ENCODE data around the gene CTAG1B.
"Not testable (repeated sequence)": the region's sequence is repeated elsewhere in the genome, so short reads cannot be mapped to it uniquely, and the experiment has no call there.

The CTAG1B gene

GRCh38 chrX:154619182-154619581 lies at the start of gene CTAG1B:
CTAG1B (minus strand) TSS chrX:154619282; CDS start chrX:154619218, 64 bp downstream.
- H2AFZ ChIP-seq (ENCODE audit: low read length, unreplicated experiment); H3K36me3 ChIP-seq (ENCODE audit: insufficient read depth, low read length); H3K27me3 ChIP-seq (ENCODE audit: insufficient read depth, low read length); H3K79me2 ChIP-seq (ENCODE audit: control insufficient read depth, insufficient read depth, low read length, unreplicated experiment); H3K4me1 ChIP-seq (ENCODE audit: control insufficient read depth, insufficient read depth, low read length, unreplicated experiment); H3K4me3 ChIP-seq (ENCODE audit: low read depth, low read length); H3K27ac ChIP-seq (ENCODE audit: low read depth, low read length): not testable (repeated sequence)

DNA sequence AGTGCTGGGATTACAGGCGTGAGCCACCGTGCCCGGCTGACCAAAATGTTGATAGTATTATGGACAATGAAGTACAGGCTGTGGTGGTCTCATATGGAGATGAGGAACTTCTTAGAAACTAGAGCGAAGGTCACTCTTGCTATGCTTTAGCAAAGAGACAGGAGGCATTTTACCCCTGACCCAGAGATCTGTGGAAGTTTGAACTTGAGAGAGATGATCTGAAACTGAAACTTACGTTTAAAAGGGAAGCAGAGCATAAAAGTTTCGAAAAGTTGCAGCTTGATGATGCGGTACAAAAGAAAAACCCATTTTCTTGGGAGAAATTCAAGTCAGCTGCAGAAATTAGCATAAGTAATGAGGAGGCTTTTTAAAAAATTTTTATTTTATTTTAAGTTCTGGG lies 42.8 kb upstream of the CTAG1B start:
- no peaks in the 10 kb centered on the region; the same call in 1 of the 2 replicates for H3K27me3 ChIP-seq (ENCODE audit: insufficient read depth, low read length)
- no peaks in the 10 kb centered on the region for H3K4me1 ChIP-seq (ENCODE audit: control insufficient read depth, insufficient read depth, low read length, unreplicated experiment)
- H3K79me2 ChIP-seq (ENCODE audit: control insufficient read depth, insufficient read depth, low read length, unreplicated experiment): no peaks in the 10 kb centered on the region
- no peaks in the 10 kb centered on the region for H3K36me3 ChIP-seq (ENCODE audit: insufficient read depth, low read length)
- H3K27ac ChIP-seq (ENCODE audit: low read depth, low read length): no peak overlapping the region
- H2AFZ ChIP-seq (ENCODE audit: low read length, unreplicated experiment): no peak overlapping the region
- no peak overlapping the region for H3K4me3 ChIP-seq (ENCODE audit: low read depth, low read length)

DNA sequence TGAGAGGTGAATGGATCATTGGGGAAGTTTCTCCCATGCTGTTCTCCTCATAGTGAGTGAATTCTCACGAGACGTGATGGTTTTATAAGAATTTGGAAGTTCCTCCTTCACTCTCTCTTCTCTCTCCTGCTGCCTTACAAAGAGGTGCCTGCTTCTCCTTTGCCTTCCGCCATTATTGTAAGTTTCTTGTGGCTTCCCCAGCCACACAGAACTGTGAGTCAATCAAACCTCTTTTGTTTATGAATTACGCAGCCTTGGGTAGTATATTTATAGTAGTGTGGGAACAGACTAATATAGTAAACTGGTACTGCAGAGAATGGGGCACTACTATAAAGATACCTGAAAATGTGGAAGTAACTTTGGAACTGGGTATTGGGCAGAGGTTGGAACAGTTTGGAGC lies 42.1 kb upstream of the CTAG1B start:
- no peak overlapping the region for H2AFZ ChIP-seq (ENCODE audit: low read length, unreplicated experiment)
- no peaks in the 10 kb centered on the region for H3K36me3 ChIP-seq (ENCODE audit: insufficient read depth, low read length)
- no peak overlapping the region for H3K4me3 ChIP-seq (ENCODE audit: low read depth, low read length)
- H3K27me3 ChIP-seq (ENCODE audit: insufficient read depth, low read length): no peaks in the 10 kb centered on the region; the same call in 1 of the 2 replicates
- H3K4me1 ChIP-seq (ENCODE audit: control insufficient read depth, insufficient read depth, low read length, unreplicated experiment): no peaks in the 10 kb centered on the region
- no peaks in the 10 kb centered on the region for H3K79me2 ChIP-seq (ENCODE audit: control insufficient read depth, insufficient read depth, low read length, unreplicated experiment)
- H3K27ac ChIP-seq (ENCODE audit: low read depth, low read length): no peak overlapping the region

DNA sequence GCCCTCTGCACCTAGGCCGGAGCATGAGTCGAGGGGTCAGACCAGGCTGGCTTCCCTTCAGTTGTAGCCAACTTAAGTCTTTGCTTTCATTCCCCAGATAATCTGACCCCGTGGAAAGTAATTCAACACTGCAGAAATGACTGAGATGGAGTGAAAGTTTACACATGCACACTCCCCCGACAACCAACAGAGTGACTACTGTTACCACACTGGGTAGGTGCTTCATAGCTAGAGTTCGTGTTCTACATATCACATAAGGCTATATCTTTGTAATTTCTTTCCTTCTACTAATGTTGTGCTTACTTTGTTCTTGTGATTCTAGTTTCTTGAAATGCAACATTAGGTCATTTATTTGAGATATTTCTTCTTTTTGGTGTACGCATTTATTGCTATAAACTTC lies 41.5 kb upstream of the CTAG1B start:
- H3K4me1 ChIP-seq (ENCODE audit: control insufficient read depth, insufficient read depth, low read length, unreplicated experiment): no peaks in the 10 kb centered on the region

DNA sequence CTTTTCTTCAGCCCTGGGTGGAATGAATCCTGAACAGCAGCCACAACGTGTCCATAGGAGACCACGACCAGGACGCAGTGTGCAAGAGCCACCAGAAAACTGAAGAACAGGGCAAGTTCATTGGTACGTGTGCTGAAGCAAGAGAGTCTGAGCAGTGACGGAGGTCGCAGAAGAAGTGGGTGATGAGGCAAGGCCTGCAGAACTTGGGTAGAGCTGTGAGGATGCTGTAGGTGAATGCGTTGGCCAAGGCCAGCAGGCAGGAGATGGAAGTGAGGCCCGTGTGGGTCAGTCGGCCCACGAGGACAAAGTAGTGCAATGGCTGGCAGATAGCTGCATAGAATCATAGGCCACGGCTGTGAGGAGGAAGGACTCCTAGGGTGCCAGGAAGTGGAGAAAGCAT lies 39.9 kb upstream of the CTAG1B start:
- H3K36me3 ChIP-seq (ENCODE audit: insufficient read depth, low read length): no peaks in the 10 kb centered on the region
- no peak overlapping the region for H3K4me3 ChIP-seq (ENCODE audit: low read depth, low read length)
- H2AFZ ChIP-seq (ENCODE audit: low read length, unreplicated experiment): no peak overlapping the region
- no peaks in the 10 kb centered on the region; the same call in 1 of the 2 replicates for H3K27me3 ChIP-seq (ENCODE audit: insufficient read depth, low read length)
- H3K27ac ChIP-seq (ENCODE audit: low read depth, low read length): no peak overlapping the region
- no peaks in the 10 kb centered on the region for H3K79me2 ChIP-seq (ENCODE audit: control insufficient read depth, insufficient read depth, low read length, unreplicated experiment)
- H3K4me1 ChIP-seq (ENCODE audit: control insufficient read depth, insufficient read depth, low read length, unreplicated experiment): no peaks in the 10 kb centered on the region

More for the DNA sequence above, 41.5 kb upstream of the CTAG1B start:
- Histone ChIP-seq H3K27ac (ENCODE audit: low read depth, low read length) (no peak overlapping the region), H3K27me3 (ENCODE audit: insufficient read depth, low read length) (no peaks in the 10 kb centered on the region; the same call in 1 of the 2 replicates), H3K36me3 (ENCODE audit: insufficient read depth, low read length) (no peaks in the 10 kb centered on the region), H2AFZ (ENCODE audit: low read length, unreplicated experiment) (no peak overlapping the region), H3K79me2 (ENCODE audit: control insufficient read depth, insufficient read depth, low read length, unreplicated experiment) (no peaks in the 10 kb centered on the region), H3K4me3 (ENCODE audit: low read depth, low read length) (no peak overlapping the region)

- H3K36me3 ChIP-seq (ENCODE audit: insufficient read depth, low read length): no peaks in the 10 kb centered on the region
- H2AFZ ChIP-seq (ENCODE audit: low read length, unreplicated experiment): no peak overlapping the region
- no peak overlapping the region for H3K4me3 ChIP-seq (ENCODE audit: low read depth, low read length)
- no peaks in the 10 kb centered on the region for H3K79me2 ChIP-seq (ENCODE audit: control insufficient read depth, insufficient read depth, low read length, unreplicated experiment)
- no peaks in the 10 kb centered on the region; the same call in 1 of the 2 replicates for H3K27me3 ChIP-seq (ENCODE audit: insufficient read depth, low read length)
- no peak overlapping the region for H3K27ac ChIP-seq (ENCODE audit: low read depth, low read length)
- no peaks in the 10 kb centered on the region for H3K4me1 ChIP-seq (ENCODE audit: control insufficient read depth, insufficient read depth, low read length, unreplicated experiment)
These were observed 39.1 kb upstream of the CTAG1B start for GRCh38 chrX:154658187-154658586.

DNA sequence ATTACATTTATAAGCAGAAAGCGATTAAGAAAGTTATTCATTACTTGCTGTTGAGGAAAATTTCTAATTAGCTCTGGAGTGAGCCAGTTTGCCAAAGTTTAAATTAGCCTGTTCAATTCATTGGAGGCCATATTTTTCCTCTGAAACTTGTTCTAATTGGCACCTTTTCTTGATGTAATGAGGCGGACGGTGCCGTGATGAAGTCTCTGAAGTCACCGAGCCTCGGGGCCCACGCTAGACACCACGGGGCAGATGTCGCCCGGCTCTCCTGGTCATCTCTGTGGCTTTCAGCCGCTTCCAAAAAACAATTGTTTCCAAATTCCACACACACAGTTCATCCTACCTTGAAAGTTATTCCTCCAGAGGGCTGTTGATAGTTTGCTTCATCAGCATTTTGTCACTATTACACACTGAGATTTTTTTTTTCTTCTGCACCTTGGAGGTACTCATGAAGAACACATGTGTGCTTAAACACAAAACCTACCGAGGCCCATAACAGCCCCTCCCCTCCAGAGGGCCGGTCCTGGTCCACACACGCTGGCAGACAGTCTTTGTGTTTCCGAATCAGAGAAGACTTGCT lies 38.2 kb upstream of the CTAG1B start:
- Histone ChIP-seq H3K27me3 (ENCODE audit: insufficient read depth, low read length) (no peaks in the 10 kb centered on the region; the same call in 1 of the 2 replicates), H3K79me2 (ENCODE audit: control insufficient read depth, insufficient read depth, low read length, unreplicated experiment) (no peaks in the 10 kb centered on the region), H3K36me3 (ENCODE audit: insufficient read depth, low read length) (no peaks in the 10 kb centered on the region), H3K4me1 (ENCODE audit: control insufficient read depth, insufficient read depth, low read length, unreplicated experiment) (no peaks in the 10 kb centered on the region), H3K27ac (ENCODE audit: low read depth, low read length) (no peak overlapping the region), H2AFZ (ENCODE audit: low read length, unreplicated experiment) (no peak overlapping the region), H3K4me3 (ENCODE audit: low read depth, low read length) (no peak overlapping the region)

- H3K4me3 ChIP-seq (ENCODE audit: low read depth, low read length): no peak overlapping the region
- H3K79me2 ChIP-seq (ENCODE audit: control insufficient read depth, insufficient read depth, low read length, unreplicated experiment): no peaks in the 10 kb centered on the region
- no peak overlapping the region for H3K27ac ChIP-seq (ENCODE audit: low read depth, low read length)
- H2AFZ ChIP-seq (ENCODE audit: low read length, unreplicated experiment): no peak overlapping the region
- no peaks in the 10 kb centered on the region for H3K36me3 ChIP-seq (ENCODE audit: insufficient read depth, low read length)
- no peaks in the 10 kb centered on the region; the same call in 1 of the 2 replicates for H3K27me3 ChIP-seq (ENCODE audit: insufficient read depth, low read length)
- no peaks in the 10 kb centered on the region for H3K4me1 ChIP-seq (ENCODE audit: control insufficient read depth, insufficient read depth, low read length, unreplicated experiment)
These were observed 36.7 kb upstream of the CTAG1B start for GRCh38 chrX:154655786-154656185.

DNA sequence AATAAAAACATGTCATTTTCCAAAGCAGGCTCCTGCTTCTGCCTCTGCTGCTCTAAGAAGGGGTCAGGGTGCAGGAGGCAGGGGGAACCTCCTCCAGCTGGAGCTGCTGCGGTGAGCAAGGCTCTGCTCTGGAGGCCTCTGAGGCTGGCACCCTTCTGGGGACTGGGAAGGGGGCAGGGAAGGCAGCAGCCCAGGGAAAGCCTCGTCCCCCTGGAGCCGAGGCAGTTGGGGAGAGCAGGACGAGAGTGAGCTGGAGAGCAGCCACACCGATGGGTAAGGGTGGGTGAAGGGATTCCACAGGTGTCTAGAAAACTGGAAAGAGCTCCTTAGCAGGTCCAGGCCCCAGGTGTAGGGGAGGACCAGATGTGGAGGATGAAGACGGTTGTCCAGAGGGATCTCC lies 36.3 kb upstream of the CTAG1B start:
- no peaks in the 10 kb centered on the region for H3K27me3 ChIP-seq (ENCODE audit: insufficient read depth, low read length)
- H3K27ac ChIP-seq (ENCODE audit: low read depth, low read length): no peak overlapping the region
- no peak overlapping the region for H3K4me3 ChIP-seq (ENCODE audit: low read depth, low read length)
- H3K79me2 ChIP-seq (ENCODE audit: control insufficient read depth, insufficient read depth, low read length, unreplicated experiment): no peaks in the 10 kb centered on the region
- no peaks in the 10 kb centered on the region for H3K36me3 ChIP-seq (ENCODE audit: insufficient read depth, low read length)
- H2AFZ ChIP-seq (ENCODE audit: low read length, unreplicated experiment): no peak overlapping the region
- H3K4me1 ChIP-seq (ENCODE audit: control insufficient read depth, insufficient read depth, low read length, unreplicated experiment): no peaks in the 10 kb centered on the region

DNA sequence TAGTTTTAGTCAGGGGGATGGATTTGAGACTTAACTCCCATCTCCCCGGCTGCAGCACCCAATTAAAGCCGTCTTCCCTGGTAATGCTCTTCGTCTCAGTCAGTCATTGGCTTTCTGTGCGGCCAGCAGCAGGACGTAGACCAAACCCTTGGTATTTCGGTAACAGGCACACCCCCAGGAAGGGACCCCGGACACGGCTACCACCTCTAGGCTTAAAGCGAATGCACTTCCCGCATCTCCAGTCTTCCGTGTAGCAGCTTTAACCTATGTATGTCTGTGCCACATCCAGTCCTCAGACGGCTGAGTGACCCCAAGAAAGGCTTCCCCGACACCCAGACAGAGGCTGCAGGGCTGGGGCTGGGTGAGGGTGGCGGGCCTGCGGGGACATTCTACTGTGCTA lies 35.8 kb upstream of the CTAG1B start:
- Histone ChIP-seq H3K27ac (ENCODE audit: low read depth, low read length) (no peak overlapping the region), H3K4me1 (ENCODE audit: control insufficient read depth, insufficient read depth, low read length, unreplicated experiment) (no peaks in the 10 kb centered on the region), H3K79me2 (ENCODE audit: control insufficient read depth, insufficient read depth, low read length, unreplicated experiment) (no peaks in the 10 kb centered on the region), H3K4me3 (ENCODE audit: low read depth, low read length) (no peak overlapping the region), H3K27me3 (ENCODE audit: insufficient read depth, low read length) (no peaks in the 10 kb centered on the region), H2AFZ (ENCODE audit: low read length, unreplicated experiment) (no peak overlapping the region), H3K36me3 (ENCODE audit: insufficient read depth, low read length) (no peaks in the 10 kb centered on the region)

GRCh38 chrX:154654372-154654771 lies 35.3 kb upstream of the CTAG1B start:
- Histone ChIP-seq H3K36me3 (ENCODE audit: insufficient read depth, low read length) (no peaks in the 10 kb centered on the region), H3K27ac (ENCODE audit: low read depth, low read length) (no peak overlapping the region)

More at GRCh38 chrX:154654372-154654771, 35.3 kb upstream of the CTAG1B start:
- Histone ChIP-seq H3K4me1 (ENCODE audit: control insufficient read depth, insufficient read depth, low read length, unreplicated experiment) (no peaks in the 10 kb centered on the region), H2AFZ (ENCODE audit: low read length, unreplicated experiment) (no peak overlapping the region), H3K79me2 (ENCODE audit: control insufficient read depth, insufficient read depth, low read length, unreplicated experiment) (no peaks in the 10 kb centered on the region), H3K27me3 (ENCODE audit: insufficient read depth, low read length) (no peaks in the 10 kb centered on the region), H3K4me3 (ENCODE audit: low read depth, low read length) (no peak overlapping the region)

Data from ACC112 (cell line).